ENCODE measurements around the gene SRD5A1.

SRD5A1 gene

DNA sequence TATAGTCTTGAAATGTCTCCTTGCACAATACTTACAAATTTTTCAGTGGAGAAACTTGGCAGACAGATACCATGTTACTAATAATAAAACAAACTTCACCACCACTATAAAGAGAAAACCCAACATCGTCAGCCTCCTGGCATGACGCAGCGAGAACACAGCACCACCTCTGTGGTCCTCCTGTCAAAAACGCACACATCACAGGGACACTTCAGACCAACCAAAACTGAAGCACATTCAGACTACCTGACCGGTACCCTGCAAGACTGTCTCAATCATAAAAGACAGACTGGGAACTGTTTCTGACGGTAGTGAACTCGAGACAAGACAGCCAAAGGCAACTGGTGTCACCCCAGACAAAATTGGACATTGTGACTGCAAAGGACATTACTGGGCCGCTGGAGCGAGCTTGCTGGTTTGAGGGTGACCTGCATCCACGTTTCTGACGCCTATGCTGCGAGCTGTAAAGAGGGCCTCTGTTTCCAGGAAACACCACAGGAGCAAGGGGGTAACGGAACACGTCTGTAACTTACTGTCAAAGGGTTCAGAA is 34.8 kb upstream of the SRD5A1 start (continued):
- TF ChIP-seq, protein P1, sequence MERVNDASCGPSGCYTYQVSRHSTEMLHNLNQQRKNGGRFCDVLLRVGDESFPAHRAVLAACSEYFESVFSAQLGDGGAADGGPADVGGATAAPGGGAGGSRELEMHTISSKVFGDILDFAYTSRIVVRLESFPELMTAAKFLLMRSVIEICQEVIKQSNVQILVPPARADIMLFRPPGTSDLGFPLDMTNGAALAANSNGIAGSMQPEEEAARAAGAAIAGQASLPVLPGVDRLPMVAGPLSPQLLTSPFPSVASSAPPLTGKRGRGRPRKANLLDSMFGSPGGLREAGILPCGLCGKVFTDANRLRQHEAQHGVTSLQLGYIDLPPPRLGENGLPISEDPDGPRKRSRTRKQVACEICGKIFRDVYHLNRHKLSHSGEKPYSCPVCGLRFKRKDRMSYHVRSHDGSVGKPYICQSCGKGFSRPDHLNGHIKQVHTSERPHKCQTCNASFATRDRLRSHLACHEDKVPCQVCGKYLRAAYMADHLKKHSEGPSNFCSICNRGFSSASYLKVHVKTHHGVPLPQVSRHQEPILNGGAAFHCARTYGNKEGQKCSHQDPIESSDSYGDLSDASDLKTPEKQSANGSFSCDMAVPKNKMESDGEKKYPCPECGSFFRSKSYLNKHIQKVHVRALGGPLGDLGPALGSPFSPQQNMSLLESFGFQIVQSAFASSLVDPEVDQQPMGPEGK (CRISPR knock-in tag; IDR thresholded peaks at IDR 0.05; ENCODE audit: borderline replicate concordance), result no peak
- TF ChIP-seq CSDC2 (CRISPR knock-in tag; IDR thresholded peaks at IDR 0.05), result no peak
- TF ChIP-seq, protein P2, sequence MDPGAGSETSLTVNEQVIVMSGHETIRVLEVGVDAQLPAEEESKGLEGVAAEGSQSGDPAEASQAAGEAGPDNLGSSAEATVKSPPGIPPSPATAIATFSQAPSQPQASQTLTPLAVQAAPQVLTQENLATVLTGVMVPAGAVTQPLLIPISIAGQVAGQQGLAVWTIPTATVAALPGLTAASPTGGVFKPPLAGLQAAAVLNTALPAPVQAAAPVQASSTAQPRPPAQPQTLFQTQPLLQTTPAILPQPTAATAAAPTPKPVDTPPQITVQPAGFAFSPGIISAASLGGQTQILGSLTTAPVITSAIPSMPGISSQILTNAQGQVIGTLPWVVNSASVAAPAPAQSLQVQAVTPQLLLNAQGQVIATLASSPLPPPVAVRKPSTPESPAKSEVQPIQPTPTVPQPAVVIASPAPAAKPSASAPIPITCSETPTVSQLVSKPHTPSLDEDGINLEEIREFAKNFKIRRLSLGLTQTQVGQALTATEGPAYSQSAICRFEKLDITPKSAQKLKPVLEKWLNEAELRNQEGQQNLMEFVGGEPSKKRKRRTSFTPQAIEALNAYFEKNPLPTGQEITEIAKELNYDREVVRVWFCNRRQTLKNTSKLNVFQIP (CRISPR knock-in tag; IDR thresholded peaks at IDR 0.05; ENCODE audit: borderline replicate concordance, low read depth), result no peak
- TF ChIP-seq PPARA (CRISPR knock-in tag; IDR thresholded peaks at IDR 0.05; ENCODE audit: borderline replicate concordance), result no peak
- TF ChIP-seq OSR1 (CRISPR knock-in tag; IDR thresholded peaks at IDR 0.05), result no peak
- no peak for TF ChIP-seq ARNTL (CRISPR knock-in tag; IDR thresholded peaks at IDR 0.05; ENCODE audit: borderline replicate concordance, low read depth)
- TF ChIP-seq ZFP30 (CRISPR knock-in tag; IDR thresholded peaks at IDR 0.05), result no peak
- no peak for TF ChIP-seq RARB (CRISPR knock-in tag; IDR thresholded peaks at IDR 0.05)

DNA sequence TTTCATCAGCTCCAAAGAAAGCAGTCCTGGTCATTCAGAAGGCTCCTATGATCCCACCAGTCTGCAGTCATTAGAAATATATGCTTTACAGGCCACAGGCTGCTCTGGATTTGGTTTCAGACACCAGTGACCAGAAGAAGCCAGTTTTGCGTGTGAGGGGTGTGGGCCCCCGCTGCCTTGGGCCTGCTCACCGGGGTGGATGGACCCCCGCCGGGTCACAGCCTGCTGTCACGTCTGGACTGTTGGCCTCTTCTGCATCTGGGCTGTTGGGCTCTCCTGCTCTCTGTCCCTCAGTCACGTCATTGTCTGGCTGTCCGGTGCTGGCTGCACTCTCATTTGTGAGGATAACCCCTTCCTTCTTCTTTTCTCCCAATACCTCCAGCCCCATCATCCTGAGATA is 33.5 kb upstream of the SRD5A1 start:
- TF ChIP-seq ZNF8 (CRISPR knock-in tag; IDR thresholded peaks at IDR 0.05) (no peak), ARNTL (CRISPR knock-in tag; IDR thresholded peaks at IDR 0.05; ENCODE audit: borderline replicate concordance, low read depth) (no peak), ZFP3 (CRISPR knock-in tag; IDR thresholded peaks at IDR 0.05) (no peak), GLIS3 (CRISPR knock-in tag; IDR thresholded peaks at IDR 0.05) (no peak), ZNF70 (CRISPR knock-in tag; IDR thresholded peaks at IDR 0.05) (no peak), TOX (CRISPR knock-in tag; IDR thresholded peaks at IDR 0.05; ENCODE audit: borderline replicate concordance) (no peak), ZNF565 (CRISPR knock-in tag; conservative IDR thresholded peaks at IDR 0.05; ENCODE audit: low read depth) (no peak), OSR1 (CRISPR knock-in tag; IDR thresholded peaks at IDR 0.05) (no peak), ESRRG (CRISPR knock-in tag; IDR thresholded peaks at IDR 0.05) (no peak), PPARA (CRISPR knock-in tag; IDR thresholded peaks at IDR 0.05; ENCODE audit: borderline replicate concordance) (no peak), SNAI2 (CRISPR knock-in tag; IDR thresholded peaks at IDR 0.05) (no peak), ZC3H10 (CRISPR knock-in tag; IDR thresholded peaks at IDR 0.05) (no peak), BACH2 (CRISPR knock-in tag; IDR thresholded peaks at IDR 0.05; ENCODE audit: borderline replicate concordance) (no peak), RARB (CRISPR knock-in tag; IDR thresholded peaks at IDR 0.05) (no peak)
- TF ChIP-seq, protein P2 (CRISPR knock-in tag; IDR thresholded peaks at IDR 0.05; ENCODE audit: borderline replicate concordance, low read depth), result no peak
- TF ChIP-seq, protein P3, sequence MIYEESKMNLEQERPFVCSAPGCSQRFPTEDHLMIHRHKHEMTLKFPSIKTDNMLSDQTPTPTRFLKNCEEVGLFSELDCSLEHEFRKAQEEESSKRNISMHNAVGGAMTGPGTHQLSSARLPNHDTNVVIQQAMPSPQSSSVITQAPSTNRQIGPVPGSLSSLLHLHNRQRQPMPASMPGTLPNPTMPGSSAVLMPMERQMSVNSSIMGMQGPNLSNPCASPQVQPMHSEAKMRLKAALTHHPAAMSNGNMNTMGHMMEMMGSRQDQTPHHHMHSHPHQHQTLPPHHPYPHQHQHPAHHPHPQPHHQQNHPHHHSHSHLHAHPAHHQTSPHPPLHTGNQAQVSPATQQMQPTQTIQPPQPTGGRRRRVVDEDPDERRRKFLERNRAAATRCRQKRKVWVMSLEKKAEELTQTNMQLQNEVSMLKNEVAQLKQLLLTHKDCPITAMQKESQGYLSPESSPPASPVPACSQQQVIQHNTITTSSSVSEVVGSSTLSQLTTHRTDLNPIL (CRISPR knock-in tag; IDR thresholded peaks at IDR 0.05; ENCODE audit: low read depth), result no peak
- TF ChIP-seq, protein P4, sequence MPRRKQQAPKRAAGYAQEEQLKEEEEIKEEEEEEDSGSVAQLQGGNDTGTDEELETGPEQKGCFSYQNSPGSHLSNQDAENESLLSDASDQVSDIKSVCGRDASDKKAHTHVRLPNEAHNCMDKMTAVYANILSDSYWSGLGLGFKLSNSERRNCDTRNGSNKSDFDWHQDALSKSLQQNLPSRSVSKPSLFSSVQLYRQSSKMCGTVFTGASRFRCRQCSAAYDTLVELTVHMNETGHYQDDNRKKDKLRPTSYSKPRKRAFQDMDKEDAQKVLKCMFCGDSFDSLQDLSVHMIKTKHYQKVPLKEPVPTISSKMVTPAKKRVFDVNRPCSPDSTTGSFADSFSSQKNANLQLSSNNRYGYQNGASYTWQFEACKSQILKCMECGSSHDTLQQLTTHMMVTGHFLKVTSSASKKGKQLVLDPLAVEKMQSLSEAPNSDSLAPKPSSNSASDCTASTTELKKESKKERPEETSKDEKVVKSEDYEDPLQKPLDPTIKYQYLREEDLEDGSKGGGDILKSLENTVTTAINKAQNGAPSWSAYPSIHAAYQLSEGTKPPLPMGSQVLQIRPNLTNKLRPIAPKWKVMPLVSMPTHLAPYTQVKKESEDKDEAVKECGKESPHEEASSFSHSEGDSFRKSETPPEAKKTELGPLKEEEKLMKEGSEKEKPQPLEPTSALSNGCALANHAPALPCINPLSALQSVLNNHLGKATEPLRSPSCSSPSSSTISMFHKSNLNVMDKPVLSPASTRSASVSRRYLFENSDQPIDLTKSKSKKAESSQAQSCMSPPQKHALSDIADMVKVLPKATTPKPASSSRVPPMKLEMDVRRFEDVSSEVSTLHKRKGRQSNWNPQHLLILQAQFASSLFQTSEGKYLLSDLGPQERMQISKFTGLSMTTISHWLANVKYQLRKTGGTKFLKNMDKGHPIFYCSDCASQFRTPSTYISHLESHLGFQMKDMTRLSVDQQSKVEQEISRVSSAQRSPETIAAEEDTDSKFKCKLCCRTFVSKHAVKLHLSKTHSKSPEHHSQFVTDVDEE (CRISPR knock-in tag; IDR thresholded peaks at IDR 0.05), result no peak
- TF ChIP-seq, protein P1 (CRISPR knock-in tag; IDR thresholded peaks at IDR 0.05; ENCODE audit: borderline replicate concordance), result no peak
- ATAC-seq, result no peak

Measured in SK-N-SH treated with all-trans-retinoic acid at 6 μM for 48 hours (cell line).